Astrocyte of the spinal cord (primary cell): ENCODE measurements around the gene METTL27.
"Not testable (repeated sequence)": the region's sequence is repeated elsewhere in the genome, so short reads cannot be mapped to it uniquely, and the experiment has no call there.

ENCODE experiments used
- DNase-seq: peaks from one replicate; pipeline ENCODE4 v3.0.0; 2011; ENCODE audit warnings: low read depth, low spot score
- H3K4me3 ChIP-seq: 2 replicates; pipeline ENCODE4 v1.5.1; 2011; ENCODE audit warnings: low read depth, mild to moderate bottlenecking, low read length, moderate library complexity
- in situ Hi-C: cut with HindIII; loops from 2 replicates; pipeline ENCODE4 v1.10.0; 2017; ENCODE audit warnings: low sequenced_read_pairs
- TF ChIP-seq, protein P1 (sequence below): IDR thresholded peaks from 2 replicates; pipeline ENCODE4 v1.5.1; 2012; ENCODE audit warnings: low read depth, mild to moderate bottlenecking, low read length, inconsistent platforms

METTL27 gene

DNA sequence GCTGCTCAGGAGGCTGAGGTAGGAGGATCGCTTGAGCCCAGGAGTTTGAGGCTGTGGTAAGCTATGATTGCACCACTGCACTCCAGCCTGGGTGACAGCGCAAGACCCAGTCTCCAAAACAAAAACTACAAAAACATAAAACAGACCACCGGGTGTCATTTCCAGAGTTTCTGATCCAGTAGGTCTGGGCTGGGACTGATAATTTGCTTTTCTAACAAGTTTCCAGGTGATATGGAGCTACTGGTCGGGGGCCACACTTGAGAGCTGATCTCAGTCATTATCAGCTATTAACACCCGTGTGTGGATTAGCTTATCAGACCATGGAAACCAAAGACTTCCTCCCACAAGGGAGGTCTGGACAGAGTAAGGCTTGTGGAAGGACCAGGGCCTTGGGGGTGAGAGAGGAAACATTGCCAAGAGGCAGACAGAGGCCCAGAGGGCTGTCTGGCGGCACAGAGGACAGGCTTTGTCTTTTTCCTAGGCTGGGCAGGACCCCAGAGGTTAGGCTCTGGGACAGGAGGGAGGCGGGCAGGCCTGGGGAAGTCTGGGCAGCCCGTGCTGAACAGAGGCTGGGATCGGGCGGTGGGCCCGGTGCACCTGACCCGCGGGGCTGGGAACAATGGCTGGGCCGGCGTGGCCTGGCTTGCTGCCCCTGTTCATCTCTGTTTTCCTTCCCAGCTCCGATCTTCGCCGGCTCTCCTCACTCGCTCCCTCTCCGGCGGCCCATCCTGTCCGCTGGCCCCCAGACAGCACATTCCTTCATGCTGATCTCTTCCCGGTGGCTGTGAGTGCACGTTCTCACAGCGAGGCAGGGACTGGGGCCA lies 43.9 kb upstream of the METTL27 start:
- in situ Hi-C loops = no loop called here
- TF ChIP-seq, protein P1, sequence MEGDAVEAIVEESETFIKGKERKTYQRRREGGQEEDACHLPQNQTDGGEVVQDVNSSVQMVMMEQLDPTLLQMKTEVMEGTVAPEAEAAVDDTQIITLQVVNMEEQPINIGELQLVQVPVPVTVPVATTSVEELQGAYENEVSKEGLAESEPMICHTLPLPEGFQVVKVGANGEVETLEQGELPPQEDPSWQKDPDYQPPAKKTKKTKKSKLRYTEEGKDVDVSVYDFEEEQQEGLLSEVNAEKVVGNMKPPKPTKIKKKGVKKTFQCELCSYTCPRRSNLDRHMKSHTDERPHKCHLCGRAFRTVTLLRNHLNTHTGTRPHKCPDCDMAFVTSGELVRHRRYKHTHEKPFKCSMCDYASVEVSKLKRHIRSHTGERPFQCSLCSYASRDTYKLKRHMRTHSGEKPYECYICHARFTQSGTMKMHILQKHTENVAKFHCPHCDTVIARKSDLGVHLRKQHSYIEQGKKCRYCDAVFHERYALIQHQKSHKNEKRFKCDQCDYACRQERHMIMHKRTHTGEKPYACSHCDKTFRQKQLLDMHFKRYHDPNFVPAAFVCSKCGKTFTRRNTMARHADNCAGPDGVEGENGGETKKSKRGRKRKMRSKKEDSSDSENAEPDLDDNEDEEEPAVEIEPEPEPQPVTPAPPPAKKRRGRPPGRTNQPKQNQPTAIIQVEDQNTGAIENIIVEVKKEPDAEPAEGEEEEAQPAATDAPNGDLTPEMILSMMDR = no peak
- peak; percentile 71 for DNase-seq
- no peak overlapping the region for H3K4me3 ChIP-seq

DNA sequence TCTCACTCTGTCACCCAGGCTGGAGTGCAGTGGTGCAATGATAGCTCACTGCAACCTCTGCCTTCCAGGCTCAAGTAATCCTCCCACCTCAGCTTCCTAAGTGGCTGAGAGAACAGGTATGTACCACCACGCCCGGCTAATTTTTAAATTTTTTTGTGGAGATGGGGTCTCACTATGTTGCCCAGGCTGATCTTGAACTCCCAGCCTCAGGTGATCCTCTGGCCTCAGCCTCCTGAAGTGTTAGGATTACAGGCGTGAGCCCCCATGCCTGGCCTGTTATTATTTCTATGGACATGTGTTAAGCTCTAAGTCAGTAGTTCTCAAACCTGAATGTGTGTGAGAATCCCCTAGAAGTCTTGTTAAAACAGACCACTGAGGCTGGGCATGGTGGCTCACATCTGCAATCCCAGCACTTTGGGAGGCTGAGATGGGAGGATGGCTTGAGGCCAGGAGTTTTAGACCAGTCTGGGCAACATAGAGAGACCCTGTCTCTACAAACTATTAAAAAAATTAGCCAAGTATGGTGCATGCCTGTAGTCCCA lies 43.2 kb upstream of the METTL27 start:
- TF ChIP-seq, protein P1 = no peak
- no peak overlapping the region for H3K4me3 ChIP-seq
- no peak for DNase-seq
- in situ Hi-C loops = no loop called here

DNA sequence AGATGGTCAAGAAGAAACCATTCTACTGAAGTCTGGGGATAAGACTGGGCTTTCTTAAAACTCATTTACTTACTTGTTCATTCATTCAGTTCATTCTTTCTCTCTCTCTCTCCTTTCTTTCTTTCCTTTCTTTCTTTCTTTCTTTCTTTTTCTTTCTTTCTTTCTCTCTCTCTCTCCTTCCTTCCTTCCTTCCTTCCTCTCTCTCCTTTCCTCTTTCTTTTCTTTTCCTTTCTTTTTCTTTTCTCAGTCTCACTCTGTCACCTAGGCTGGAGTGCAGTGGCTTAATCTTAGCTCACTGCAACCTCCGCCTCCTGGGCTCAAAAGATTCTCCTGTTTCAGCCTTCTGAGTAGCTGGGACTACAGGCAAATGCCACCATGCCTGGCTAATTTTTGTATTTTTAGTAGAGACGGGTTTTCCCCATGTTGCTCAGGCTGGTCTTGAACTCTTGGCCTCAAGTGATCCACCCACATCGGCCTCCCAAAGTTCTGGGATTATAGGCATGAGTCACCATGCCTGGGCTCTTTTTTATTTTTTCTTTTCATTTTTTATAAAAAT lies 42.6 kb upstream of the METTL27 start:
- DNase-seq, in situ Hi-C loops, H3K4me3 ChIP-seq: not testable (repeated sequence)

DNA sequence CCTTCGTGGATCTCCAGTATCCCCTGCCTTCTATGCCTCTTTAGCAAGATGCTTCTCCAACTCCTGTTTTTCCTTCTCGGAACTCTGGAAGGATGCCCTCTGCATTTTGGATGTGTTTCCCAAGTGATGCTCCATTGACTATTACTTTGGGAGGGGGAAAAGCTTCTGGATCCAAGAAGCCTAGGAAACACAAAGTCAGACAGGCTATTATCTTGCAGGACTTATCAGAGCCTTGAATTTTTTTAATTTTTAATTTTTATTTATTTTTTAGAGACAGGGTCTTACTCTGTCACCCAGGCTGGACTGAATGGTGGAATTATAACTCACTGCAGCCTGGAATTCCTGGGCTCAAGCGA lies 39.7 kb upstream of the METTL27 start:
- DNase-seq = no peak
- no peak overlapping the region for H3K4me3 ChIP-seq
- TF ChIP-seq, protein P1 = no peak
- in situ Hi-C loops = no loop called here

DNA sequence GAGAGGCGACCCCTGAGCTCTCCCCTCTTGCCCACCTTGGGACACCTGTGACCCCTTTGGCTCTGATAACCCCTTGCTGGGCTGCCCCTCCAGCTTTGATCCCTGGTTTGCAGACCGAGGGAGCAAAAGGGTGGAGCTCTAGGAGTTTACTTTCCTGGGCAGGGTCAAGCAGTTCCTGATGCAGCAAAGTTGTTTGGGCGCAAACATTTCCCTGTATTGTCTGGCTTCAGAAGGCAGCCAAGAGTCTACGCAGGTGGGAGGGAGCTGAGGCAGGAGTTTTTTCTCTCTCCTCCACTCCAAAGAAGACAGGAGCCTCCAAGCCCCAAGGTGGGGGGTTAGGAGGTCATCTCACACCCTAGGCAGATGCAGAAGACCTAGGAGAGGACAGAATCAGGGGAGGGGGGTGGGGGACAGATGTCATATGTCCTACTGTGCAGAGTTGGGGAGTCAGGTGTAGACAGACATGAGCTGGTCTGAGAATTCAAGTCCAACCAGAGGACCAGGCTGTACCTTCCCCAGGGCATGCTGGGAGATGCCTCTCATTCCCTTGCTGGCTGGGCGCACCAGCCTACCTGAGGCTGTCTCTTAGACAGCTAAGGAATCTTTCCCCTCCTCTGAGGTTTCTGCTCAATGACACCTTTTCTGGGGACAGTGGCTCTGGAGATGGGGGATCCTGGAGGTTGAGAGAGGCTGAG lies 39.2 kb upstream of the METTL27 start:
- in situ Hi-C loops = no loop called here
- TF ChIP-seq, protein P1 = no peak
- no peak for DNase-seq
- no peak overlapping the region for H3K4me3 ChIP-seq

DNA sequence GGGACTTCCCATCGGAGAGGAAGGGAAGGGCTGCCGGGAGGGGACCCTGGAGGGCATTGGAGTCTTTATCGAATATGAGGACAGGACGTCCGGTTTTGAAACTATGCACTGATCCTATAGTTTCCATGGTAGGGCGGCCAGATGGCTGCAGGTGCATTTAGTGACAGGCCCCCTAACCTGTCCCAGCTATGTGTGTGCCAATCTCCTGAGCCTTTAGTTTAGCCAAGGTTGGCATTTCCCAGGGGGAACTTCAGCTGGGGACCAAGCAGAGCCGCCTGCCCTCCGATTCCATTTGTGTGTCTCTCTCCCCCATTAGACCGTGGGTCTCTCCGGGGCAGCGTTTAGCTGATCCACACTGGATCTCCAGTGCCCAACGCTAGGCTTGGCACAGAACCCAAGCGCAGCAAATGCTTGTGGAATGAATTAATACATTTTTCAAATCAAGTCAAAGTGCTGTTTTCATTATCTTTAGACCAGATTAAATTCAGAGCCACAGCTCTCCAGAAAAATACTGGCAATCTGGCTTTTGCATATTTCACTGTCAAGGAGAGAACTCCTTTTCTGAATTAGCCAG lies 38.5 kb upstream of the METTL27 start:
- TF ChIP-seq, protein P1 = no peak
- DNase-seq = no peak
- H3K4me3 ChIP-seq = no peak overlapping the region
- in situ Hi-C loops = no loop called here
